Ureter (tissue), 1 donor: ENCODE data around the gene NKAIN4. TPM values are rescaled to one million over a fixed set of nuclear protein-coding genes. Genes with fewer than 3 reads are reported as not detected.
A peak's percentile ranks its signal among the peaks of the same experiment; 100 is the strongest.

ENCODE experiments used
- DNase-seq: peaks from one replicate; pipeline ENCODE4 v3.0.0-alpha.2; 2020; ENCODE audit warnings: low spot score
- total RNA-seq: library from RNA; stranded (reverse); gene quantifications from one replicate; pipeline ENCODE4 v1.2.4, GENCODE V29; 2023
- donor health status: DM: yes; HTN: yes; CAD: no.

The NKAIN4 gene
- total RNA-seq, 1 donor from 2014 or later = not detected

DNA sequence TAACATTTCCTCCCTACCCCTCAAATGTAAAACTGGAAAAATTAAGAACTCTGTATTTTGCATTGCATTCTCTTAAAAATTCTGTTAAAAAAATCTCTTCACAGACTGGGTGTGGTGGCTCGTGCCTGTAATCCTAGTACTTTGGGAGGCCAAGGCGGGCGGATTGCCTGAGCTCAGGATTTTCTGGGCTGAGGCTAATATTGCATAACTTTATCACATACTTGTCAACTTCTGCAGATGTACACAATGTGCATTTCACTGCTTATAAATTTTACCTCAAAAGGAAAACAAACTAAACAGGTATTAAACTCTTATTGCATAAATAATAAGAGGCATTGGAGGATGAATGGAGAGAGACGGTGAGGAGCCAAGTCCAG lies 59.5 kb downstream of the NKAIN4 start:
- no peak for DNase-seq

GRCh38 chr20:63194007-63194796 lies 60.1 kb downstream of the NKAIN4 start:
- DNase-seq = no peak

GRCh38 chr20:63192721-63193120 lies 61.5 kb downstream of the NKAIN4 start:
- DNase-seq = no peak

DNA sequence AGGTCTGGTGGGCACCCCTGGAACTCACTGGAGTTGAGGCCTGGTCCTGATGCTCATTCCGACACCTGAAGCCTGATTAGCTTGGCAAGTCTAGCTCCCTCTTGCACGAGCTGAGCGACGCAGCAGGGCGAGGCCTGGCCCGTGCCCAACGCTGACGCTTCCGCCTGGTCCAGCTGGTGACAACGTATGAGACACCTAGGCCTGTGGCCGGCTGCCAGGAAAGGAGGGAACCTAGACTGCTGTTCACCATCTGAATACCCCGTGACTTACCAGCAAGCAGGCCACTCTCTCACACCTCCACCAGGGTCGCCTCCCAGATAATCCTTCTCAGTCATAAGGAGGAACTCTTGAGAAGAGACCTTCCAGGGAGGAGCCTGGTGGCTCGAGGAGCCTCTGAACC lies 62.9 kb downstream of the NKAIN4 start:
- peak; percentile 68 for DNase-seq

DNA sequence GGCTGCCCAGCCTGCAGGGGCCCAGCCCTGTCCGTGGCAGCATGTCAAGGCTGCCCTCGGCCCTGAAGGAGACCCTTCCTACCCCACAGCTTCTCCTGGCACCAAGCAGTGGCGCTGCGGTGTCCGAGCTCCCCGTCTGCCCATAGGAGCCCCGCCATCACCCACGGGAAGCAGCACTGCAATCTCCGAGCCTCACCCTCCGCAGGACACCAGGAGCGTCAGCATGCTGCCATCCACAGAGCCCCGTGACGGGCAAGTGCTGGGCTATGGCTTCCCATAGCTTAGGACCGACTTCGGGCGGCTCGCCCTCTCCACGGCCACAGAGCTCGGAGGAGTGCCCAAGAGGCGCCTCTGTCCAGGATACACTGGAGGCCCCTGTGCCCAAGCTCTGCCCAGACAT lies 63.4 kb downstream of the NKAIN4 start:
- DNase-seq = no peak

Other genes starting within 250 kb of the NKAIN4 start
- gene BHLHE23, start 247.5 kb downstream of the NKAIN4 start, total RNA-seq = not detected
- gene YTHDF1, start 38.3 kb downstream of the NKAIN4 start, total RNA-seq = 36.3 TPM
- 0.60 TPM for gene BIRC7, start 18.6 kb downstream of the NKAIN4 start, total RNA-seq
- gene ARFGAP1, start 18.4 kb upstream of the NKAIN4 start, total RNA-seq = 94.8 TPM
- not detected for gene COL20A1, start 38.7 kb upstream of the NKAIN4 start, total RNA-seq
- gene CHRNA4, start 106.9 kb upstream of the NKAIN4 start, total RNA-seq = not detected
- gene KCNQ2, start 218.2 kb upstream of the NKAIN4 start, total RNA-seq = not detected
- gene EEF1A2, start 244.6 kb upstream of the NKAIN4 start, total RNA-seq = 20.2 TPM